HK-2 (cell line): ENCODE results near the gene CELF4.

Source experiments
- DNase-seq: peaks from one replicate; pipeline ENCODE4 v3.0.0-alpha.2; 2018; ENCODE audit not compliant: unreplicated experiment

The CELF4 gene

GRCh38 chr18:37280701-37281393 is 284.8 kb downstream of the CELF4 start:
- no peak for DNase-seq

DNA sequence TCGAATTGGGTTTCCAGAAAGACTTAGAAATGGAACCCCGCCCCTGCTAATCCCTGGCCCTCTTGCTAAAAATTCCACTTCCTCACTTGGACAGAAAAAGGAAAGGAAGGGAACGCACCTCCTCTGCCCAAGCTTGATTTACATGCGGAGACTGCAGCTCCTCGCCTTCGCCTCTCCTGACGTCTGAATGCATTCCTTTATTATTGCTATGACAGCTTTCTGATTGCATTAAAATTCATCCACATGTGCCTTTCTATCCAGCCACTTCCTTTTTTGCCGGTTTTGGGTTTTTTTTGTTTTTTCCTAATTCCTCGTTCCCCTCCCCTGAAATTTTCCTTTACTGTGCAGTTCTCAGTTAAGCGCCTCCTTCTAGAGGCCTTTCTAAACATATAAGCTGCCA is 287.8 kb downstream of the CELF4 start:
- DNase-seq: no peak

GRCh38 chr18:37276111-37276890 is 289.3 kb downstream of the CELF4 start:
- DNase-seq: no peak

- DNase-seq: no peak
Measured at GRCh38 chr18:37275237-37275741, 290.3 kb downstream of the CELF4 start.

DNA sequence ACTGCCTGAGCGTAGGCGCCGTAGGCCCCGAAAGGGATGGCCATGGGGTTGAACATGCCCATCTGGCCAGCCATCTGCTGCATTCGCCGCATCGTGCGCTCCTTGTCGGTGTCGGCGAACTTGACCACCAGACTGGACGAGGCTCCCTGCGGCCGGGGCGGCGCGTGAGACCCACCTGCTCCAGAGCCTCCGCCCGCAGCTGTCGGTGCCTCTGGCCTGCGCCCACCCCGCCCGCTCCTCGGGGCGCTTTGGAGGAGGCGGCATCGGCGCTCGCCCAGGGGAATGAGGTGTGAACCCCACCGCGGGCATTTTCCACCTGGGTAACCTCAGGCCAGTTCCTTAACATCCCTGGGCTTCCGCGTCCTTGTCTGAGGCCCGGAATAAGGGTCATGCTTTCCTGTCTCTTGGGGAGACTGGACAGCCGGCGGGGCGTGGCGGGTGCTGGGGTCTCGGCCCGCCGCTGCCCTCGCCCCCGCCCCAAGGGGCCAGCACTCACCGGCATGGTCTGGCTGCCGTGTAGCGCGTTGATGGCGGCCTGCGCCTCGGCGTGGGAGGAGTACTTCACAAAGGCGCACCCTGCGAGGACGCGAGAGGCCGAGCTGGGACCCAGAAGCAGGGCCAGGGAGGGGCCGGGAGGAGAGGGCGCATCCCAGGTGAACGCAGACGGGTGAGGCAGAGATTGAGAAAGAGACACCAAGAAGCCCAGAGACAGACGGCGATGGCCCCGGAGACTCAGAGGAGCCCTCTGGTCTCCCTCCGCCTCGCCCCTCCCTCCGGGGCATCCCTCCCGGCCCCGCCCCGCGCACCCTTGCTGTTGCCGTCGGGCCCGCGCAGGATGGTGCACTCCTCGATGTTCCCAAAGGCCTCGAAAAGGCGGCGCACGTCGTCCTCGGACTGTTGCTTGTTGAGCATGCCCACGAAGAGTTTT is 291.0 kb downstream of the CELF4 start:
- no peak for DNase-seq

- no peak for DNase-seq
Measured at GRCh38 chr18:37272841-37273240, 292.8 kb downstream of the CELF4 start.

DNA sequence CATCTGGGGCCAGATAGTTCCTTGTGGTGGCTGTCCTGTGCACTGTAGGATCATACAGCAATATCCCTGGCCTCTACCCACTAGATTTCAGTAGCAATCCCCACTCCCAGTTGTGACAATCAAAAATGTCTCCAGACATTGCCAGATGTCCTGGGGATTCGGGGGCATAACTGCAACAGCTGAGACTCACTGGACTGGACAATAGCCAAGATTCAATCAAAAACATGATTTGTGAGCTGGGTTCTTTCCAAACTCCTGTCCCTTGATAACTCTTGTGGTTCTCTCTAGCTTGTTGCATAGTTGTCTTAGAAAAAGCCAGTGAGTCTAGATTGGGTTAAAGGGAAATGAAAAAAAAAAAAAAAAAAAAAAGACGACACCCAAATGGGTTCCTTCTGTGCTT is 293.4 kb downstream of the CELF4 start:
- DNase-seq: no peak

DNA sequence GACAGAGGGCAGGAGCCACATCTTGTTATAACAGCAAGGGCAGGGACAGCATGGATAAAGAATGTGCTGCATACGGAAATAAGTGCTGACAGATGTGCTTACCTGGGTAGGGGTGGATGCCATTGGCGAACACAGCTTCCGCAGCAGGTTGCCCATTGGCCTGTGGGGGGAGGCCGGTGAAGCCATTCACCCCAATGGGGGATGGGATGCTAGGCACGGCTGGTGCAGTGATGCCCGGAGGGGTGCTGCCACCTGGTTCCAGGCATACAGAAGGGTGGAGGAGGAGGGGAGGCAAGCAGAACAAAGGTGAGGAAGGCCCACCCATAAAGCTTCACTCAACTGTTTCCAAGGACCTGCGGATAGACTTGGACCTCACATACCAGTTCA is 294.9 kb downstream of the CELF4 start:
- no peak for DNase-seq

DNA sequence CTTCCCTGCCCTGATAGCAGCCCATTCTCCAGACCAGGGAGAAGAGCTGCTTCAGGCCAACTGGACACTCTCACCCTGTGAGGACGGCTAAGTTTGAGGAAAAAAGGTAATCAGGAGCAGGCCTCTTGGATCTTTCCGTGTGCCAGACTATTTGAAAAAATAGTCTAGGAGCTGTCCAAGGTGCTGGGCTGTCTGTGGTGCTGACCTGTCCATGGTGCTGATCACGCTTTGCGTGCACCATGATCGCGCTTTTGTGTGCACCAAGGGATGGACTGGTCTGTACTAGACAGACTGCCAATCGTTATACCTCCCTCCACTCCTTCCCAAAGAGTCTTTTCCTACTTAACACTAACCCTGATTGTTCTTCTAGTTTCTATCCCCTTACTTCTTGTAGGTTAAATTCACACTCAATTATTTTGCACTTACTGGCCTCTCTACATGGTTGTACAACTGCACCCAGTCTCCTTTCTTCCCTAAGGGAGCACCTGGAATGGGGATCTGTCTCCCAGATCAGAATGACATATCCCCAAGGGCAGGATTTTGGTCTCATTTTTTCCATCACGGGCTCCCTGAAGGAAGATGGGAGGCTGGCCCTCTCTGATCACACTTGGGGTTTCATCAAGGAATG is 295.4 kb downstream of the CELF4 start:
- peak; percentile 43 for DNase-seq

GRCh38 chr18:37266290-37266689 is 299.3 kb downstream of the CELF4 start:
- DNase-seq: peak; percentile 1

- DNase-seq: no peak
Measured at GRCh38 chr18:37265382-37265781, 300.2 kb downstream of the CELF4 start.

GRCh38 chr18:37264956-37265355 is 300.6 kb downstream of the CELF4 start:
- no peak for DNase-seq

GRCh38 chr18:37261988-37262387 is 303.6 kb downstream of the CELF4 start:
- no peak for DNase-seq

- no peak for DNase-seq
Measured at GRCh38 chr18:37261246-37261840, 304.3 kb downstream of the CELF4 start.

DNA sequence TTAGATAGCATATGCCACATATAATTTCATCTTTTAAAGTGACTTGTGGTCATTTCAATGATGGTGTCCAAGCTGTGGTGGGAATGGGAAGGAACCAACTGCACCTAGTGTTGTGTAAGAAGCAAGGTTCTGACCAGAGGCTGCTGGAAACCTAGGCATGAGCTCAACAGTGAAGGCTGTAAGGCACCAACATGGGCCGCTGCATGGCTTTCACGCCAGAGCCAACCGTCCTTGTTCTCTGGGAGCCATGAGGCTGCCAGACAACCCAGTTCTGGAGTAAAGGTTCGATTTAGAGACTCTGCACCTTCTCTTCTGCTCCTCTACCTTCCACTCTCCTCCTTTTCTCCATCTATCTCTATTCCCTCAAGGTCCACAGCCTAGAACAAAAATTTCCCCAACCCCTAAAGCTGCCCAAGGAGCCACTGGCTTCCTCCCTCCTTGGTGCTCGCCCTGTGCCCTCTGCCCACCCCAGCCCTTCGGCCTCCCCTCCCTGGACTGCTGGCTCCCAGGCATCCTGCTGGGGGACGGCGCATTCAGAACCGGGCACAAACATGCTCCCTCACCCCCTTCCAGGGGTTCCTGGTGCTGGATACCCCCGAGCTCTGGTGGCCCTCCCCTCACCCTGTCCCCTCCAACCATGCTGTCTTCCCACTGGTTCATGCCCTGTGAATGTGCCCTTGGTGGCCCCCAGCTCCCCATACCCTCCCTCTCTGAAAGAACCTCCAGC is 305.1 kb downstream of the CELF4 start:
- DNase-seq: no peak

DNA sequence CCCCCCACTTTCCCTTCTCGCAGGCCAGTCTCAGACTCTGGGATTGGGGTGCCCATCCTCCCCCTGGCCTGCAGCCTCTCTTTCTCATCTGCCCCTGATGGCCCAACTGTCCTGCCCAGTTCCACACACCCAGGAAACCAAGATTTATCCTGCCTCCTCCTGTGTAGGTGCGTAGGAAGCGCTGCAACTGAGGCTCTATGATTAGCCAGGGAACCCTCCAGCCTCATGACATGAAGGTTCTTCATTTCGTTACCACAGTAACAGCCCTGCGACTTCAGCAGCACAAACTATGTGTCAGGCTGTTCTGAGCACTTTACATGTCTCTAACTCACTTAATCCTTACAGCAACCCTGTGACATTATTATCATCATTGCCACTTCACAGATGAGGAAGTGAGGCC is 305.9 kb downstream of the CELF4 start:
- DNase-seq: no peak

- no peak for DNase-seq
Measured at GRCh38 chr18:37258819-37259218, 306.8 kb downstream of the CELF4 start.

- no peak for DNase-seq
Measured at GRCh38 chr18:37258131-37258530, 307.5 kb downstream of the CELF4 start.

- no peak for DNase-seq
Measured at GRCh38 chr18:37254973-37255372, 310.6 kb downstream of the CELF4 start.

DNA sequence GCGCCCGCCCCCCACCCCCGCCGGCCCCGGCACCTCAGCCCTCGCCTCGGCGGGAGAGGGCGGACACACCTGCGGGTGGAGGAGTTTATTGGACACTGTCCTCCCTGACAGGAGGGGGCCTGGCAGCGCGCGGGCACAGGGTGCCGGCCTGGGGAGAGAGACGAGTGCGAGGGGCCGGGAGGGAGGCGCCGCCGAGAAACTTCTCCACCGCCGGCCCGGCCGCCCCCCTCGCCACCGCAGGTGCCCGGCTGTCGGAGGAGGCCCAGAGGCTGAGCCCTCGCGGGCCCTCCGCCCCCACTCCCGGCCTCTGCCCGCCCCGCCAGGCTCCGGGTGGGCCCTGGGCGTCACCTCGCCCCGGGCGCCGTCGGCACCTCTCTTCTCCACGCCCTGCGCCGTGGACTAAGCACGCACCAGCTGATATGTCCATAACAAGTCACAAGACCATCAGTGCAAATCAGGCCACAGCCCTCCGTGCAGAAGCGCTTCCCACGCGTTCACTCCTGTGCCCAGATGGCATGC is 311.3 kb downstream of the CELF4 start:
- peak; percentile 5 for DNase-seq
